Osteoblast (primary cell): ENCODE results near the gene CCSER2. TPM values are rescaled to one million over a fixed set of nuclear protein-coding genes. Genes with fewer than 3 reads are reported as not detected.
A peak's percentile ranks its signal among the peaks of the same experiment; 100 is the strongest.

ENCODE experiments used
- DNase-seq: peaks from one replicate; pipeline ENCODE4 v3.0.0; 2011; ENCODE audit warnings: low spot score, mixed read lengths; ENCODE audit not compliant: insufficient read length; ENCODE audit errors: missing footprints
- H2AFZ ChIP-seq: 2 replicates; pipeline ENCODE4 v1.6.0; 2011; ENCODE audit warnings: mild to moderate bottlenecking, low read length
- H3K27ac ChIP-seq: 2 replicates; pipeline ENCODE4 v1.5.1; 2011; ENCODE audit warnings: mild to moderate bottlenecking, low read depth, low read length, moderate library complexity
- H3K27me3 ChIP-seq: 2 replicates; pipeline ENCODE4 v1.6.0; 2012; ENCODE audit warnings: mild to moderate bottlenecking, control low read depth, inconsistent platforms, low read length, moderate library complexity; ENCODE audit not compliant: insufficient read depth
- H3K36me3 ChIP-seq: 2 replicates; pipeline ENCODE4 v1.5.1; 2011; ENCODE audit warnings: mild to moderate bottlenecking, low read length, control low read depth, moderate library complexity; ENCODE audit not compliant: insufficient read depth
- H3K4me1 ChIP-seq: 2 replicates; pipeline ENCODE4 v1.5.1; 2011; ENCODE audit warnings: mild to moderate bottlenecking, low read length, control low read depth, moderate library complexity; ENCODE audit not compliant: insufficient read depth
- H3K4me2 ChIP-seq: 2 replicates; pipeline ENCODE4 v1.6.0; 2011; ENCODE audit warnings: mild to moderate bottlenecking, low read length; ENCODE audit not compliant: insufficient read depth
- H3K4me3 ChIP-seq: fragments of 200-600 bp; sonication (generic); 3 replicates; pipeline ENCODE4 v1.5.1; 2012; ENCODE audit warnings: mild to moderate bottlenecking, low read length, inconsistent platforms; ENCODE audit not compliant: insufficient read depth
- H3K79me2 ChIP-seq: 2 replicates; pipeline ENCODE4 v1.6.0; 2012; ENCODE audit warnings: mild to moderate bottlenecking, low read length, control low read depth, inconsistent platforms; ENCODE audit not compliant: insufficient read depth
- H3K9me3 ChIP-seq: 2 replicates; pipeline ENCODE4 v1.5.1; 2011; ENCODE audit warnings: low read depth, low read length, control low read depth
- H4K20me1 ChIP-seq: 2 replicates; pipeline ENCODE4 v1.6.0; 2012; ENCODE audit warnings: mild to moderate bottlenecking, low read length, control low read depth; ENCODE audit not compliant: insufficient read depth
- total RNA-seq: library from RNA; depleted of rRNA; stranded (reverse); fragments of >200 nt; gene quantifications from 2 replicates; pipeline ENCODE4 v1.2.3, GENCODE V29; 2012
- TF ChIP-seq, protein P1 (sequence below): IDR thresholded peaks from 2 replicates; pipeline ENCODE4 v1.5.1; 2011; ENCODE audit warnings: mild to moderate bottlenecking, low read depth, low read length, moderate library complexity; ENCODE audit errors: extremely low read depth

Gene CCSER2
- total RNA-seq, 1 donor, result 58.3 TPM

DNA sequence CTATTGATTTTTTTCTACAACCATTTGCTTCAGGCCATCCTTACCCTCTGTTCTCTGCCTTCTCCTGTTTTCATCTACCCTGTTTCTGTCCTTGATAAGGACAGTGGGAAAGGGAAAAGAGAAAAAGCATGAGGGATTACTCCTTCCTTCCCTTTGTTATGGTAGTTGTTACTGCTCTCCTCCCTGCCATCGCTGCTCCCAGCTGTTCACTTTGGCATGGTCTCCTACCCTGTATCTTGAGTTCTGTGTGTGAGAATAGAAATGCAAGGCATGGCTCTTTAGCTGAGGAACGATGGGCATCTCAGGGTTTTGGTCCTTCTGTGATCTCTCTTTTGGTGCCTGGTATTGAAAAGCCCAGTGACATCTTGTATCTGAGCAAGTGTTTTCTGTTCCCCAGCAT lies 6.4 kb downstream of the CCSER2 start:
- H2AFZ ChIP-seq, result no peak overlapping the region
- H3K27ac ChIP-seq, result no peak overlapping the region
- H3K4me2 ChIP-seq, result no peak overlapping the region
- peaks cover 62% of the 10 kb centered on the region for H4K20me1 ChIP-seq
- DNase-seq, result no peak
- no peak overlapping the region for H3K4me3 ChIP-seq
- TF ChIP-seq, protein P1, sequence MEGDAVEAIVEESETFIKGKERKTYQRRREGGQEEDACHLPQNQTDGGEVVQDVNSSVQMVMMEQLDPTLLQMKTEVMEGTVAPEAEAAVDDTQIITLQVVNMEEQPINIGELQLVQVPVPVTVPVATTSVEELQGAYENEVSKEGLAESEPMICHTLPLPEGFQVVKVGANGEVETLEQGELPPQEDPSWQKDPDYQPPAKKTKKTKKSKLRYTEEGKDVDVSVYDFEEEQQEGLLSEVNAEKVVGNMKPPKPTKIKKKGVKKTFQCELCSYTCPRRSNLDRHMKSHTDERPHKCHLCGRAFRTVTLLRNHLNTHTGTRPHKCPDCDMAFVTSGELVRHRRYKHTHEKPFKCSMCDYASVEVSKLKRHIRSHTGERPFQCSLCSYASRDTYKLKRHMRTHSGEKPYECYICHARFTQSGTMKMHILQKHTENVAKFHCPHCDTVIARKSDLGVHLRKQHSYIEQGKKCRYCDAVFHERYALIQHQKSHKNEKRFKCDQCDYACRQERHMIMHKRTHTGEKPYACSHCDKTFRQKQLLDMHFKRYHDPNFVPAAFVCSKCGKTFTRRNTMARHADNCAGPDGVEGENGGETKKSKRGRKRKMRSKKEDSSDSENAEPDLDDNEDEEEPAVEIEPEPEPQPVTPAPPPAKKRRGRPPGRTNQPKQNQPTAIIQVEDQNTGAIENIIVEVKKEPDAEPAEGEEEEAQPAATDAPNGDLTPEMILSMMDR, result no peak
- H3K9me3 ChIP-seq, result no peaks in the 10 kb centered on the region
- peaks cover 26% of the 10 kb centered on the region for H3K4me1 ChIP-seq
- H3K36me3 ChIP-seq, result no peaks in the 10 kb centered on the region
- peaks cover 90% of the 10 kb centered on the region for H3K79me2 ChIP-seq
- H3K27me3 ChIP-seq, result no peaks in the 10 kb centered on the region

DNA sequence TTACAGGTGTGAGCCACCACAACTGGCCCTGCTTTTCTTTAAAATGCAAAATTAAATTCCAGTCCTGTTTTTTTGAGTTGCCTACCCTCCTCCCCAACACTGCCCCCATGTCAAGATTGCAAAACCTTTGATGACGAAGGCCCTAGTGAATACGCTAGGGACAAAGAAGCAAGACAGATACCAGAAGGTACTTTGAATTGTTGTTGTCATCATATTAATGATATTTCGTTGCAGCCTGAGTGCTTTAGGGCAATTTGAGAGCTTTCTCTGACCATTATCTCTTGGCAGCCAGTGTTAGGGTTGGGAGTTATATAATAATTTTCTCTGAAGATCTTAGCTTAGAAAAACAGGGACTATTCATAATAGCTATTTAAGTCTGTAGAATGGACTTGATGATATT lies 7.1 kb downstream of the CCSER2 start:
- DNase-seq, result no peak
- no peak overlapping the region for H3K4me2 ChIP-seq
- peaks cover 90% of the 10 kb centered on the region for H3K79me2 ChIP-seq
- H4K20me1 ChIP-seq, result peaks cover 56% of the 10 kb centered on the region
- no peak overlapping the region for H3K27ac ChIP-seq
- peaks cover 26% of the 10 kb centered on the region for H3K4me1 ChIP-seq
- H3K36me3 ChIP-seq, result no peaks in the 10 kb centered on the region
- H3K9me3 ChIP-seq, result no peaks in the 10 kb centered on the region
- no peak overlapping the region for H3K4me3 ChIP-seq
- H2AFZ ChIP-seq, result no peak overlapping the region
- TF ChIP-seq, protein P1, result no peak
- no peaks in the 10 kb centered on the region for H3K27me3 ChIP-seq

DNA sequence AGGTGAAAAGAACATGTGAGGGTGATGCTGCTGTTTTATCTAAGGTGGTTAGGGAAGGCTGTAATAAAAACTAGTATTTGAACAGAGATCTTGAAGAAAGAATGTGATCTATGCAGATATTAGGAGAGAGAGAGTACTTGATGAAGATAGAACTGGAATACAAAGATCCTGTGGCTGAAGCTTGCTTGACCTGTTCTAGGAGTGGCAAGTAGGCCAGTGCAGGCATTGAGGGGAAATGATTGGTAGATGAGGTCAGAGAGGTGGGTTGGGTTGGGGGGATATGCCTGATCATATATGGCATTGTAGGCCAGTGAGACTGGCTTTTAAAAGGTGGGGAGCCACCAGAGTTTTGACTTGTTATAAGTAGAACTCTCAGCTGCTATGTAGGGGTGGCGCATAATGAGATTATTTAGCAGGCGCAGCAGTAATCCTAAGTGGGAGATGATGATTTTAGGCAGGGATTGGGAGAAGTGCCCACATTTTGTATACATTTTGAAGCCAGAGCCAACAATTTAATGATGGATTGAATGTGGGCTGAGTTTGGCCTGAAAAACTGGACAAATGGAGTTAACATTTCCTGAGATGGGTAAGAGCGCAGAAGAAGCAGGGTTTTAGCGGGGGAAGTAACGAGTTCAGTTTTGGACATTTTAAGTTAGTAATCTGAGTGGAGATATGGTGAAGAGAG lies 8.2 kb downstream of the CCSER2 start:
- H3K4me2 ChIP-seq, result peak overlapping the region; percentile 12

DNA sequence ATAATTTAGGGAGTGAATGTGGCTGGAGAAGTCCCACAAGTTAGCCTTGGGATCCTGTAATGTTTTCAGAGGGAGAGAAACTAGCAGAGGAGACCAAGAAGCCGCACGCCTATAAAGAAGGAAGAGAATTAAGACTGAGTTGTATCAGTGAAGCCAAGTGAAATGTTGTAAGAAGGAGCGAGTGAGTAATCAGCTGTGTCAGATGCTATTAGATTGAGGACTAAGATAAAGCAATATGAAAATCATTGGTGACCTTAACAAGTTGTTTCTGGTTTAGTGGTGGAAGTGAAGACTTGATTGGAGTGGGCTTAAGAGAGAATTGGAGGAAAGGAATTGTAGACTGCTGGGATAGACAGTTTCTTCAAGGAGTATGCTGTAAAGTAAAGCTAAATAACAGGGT lies 8.8 kb downstream of the CCSER2 start:
- no peak overlapping the region for H3K4me3 ChIP-seq
- H3K9me3 ChIP-seq, result no peaks in the 10 kb centered on the region
- H3K4me2 ChIP-seq, result peak overlapping the region; percentile 12
- peaks cover 56% of the 10 kb centered on the region for H4K20me1 ChIP-seq
- peak; percentile 76 for DNase-seq
- no peaks in the 10 kb centered on the region for H3K36me3 ChIP-seq
- H3K79me2 ChIP-seq, result peaks cover 91% of the 10 kb centered on the region
- no peak overlapping the region for H2AFZ ChIP-seq
- peaks cover 26% of the 10 kb centered on the region for H3K4me1 ChIP-seq
- no peaks in the 10 kb centered on the region for H3K27me3 ChIP-seq
- TF ChIP-seq, protein P1, result no peak
- peak overlapping the region; percentile 43 for H3K27ac ChIP-seq

More for the DNA sequence above, 8.2 kb downstream of the CCSER2 start:
- no peak for DNase-seq
- no peak overlapping the region for H3K4me3 ChIP-seq
- H3K36me3 ChIP-seq, result no peaks in the 10 kb centered on the region
- TF ChIP-seq, protein P1, result no peak
- H3K27me3 ChIP-seq, result no peaks in the 10 kb centered on the region
- H3K9me3 ChIP-seq, result no peaks in the 10 kb centered on the region
- H3K4me1 ChIP-seq, result peaks cover 26% of the 10 kb centered on the region
- H3K79me2 ChIP-seq, result peaks cover 90% of the 10 kb centered on the region
- peak overlapping the region; percentile 2 for H3K27ac ChIP-seq
- peaks cover 50% of the 10 kb centered on the region for H4K20me1 ChIP-seq
- H2AFZ ChIP-seq, result no peak overlapping the region
